22Rv1 (cell line): ENCODE data around the gene FCHSD2.
"Not testable (repeated sequence)": the region's sequence is repeated elsewhere in the genome, so short reads cannot be mapped to it uniquely, and the experiment has no call there.

Source experiments
- H3K27ac ChIP-seq: fragments of 450-650 bp; 2 replicates; pipeline ENCODE4 v1.5.1; 2017
- CTCF ChIP-seq: fragments of 450-650 bp; IDR thresholded peaks from 2 replicates; pipeline ENCODE4 v1.5.1; 2017; ENCODE audit warnings: mild to moderate bottlenecking
- ZFX ChIP-seq: fragments of 450-650 bp; IDR thresholded peaks from 2 replicates; pipeline ENCODE4 v1.6.1; 2017; ENCODE audit warnings: antibody characterized with exemption, borderline replicate concordance

Gene FCHSD2

GRCh38 chr11:72921028-72921716 lies 220.9 kb downstream of the FCHSD2 start:
- TF ChIP-seq CTCF (no peak), ZFX (no peak)

GRCh38 chr11:72920001-72920400 lies 222.1 kb downstream of the FCHSD2 start:
- TF ChIP-seq ZFX, result no peak
- no peak for TF ChIP-seq CTCF
- H3K27ac ChIP-seq, result no peak overlapping the region

More at GRCh38 chr11:72921028-72921716, 220.9 kb downstream of the FCHSD2 start:
- no peak overlapping the region for H3K27ac ChIP-seq

- no peak for TF ChIP-seq CTCF
- no peak for TF ChIP-seq ZFX
- no peak overlapping the region for H3K27ac ChIP-seq
Measured at GRCh38 chr11:72918851-72919250, 223.3 kb downstream of the FCHSD2 start.

- no peak overlapping the region for H3K27ac ChIP-seq
- TF ChIP-seq CTCF (no peak), ZFX (no peak)
Measured at GRCh38 chr11:72912253-72912652, 229.9 kb downstream of the FCHSD2 start.

- not testable (repeated sequence) for H3K27ac ChIP-seq
Measured at GRCh38 chr11:72909558-72910388, 232.3 kb downstream of the FCHSD2 start.

GRCh38 chr11:72908032-72908676 lies 234.0 kb downstream of the FCHSD2 start:
- TF ChIP-seq ZFX (no peak), CTCF (no peak)
- H3K27ac ChIP-seq, result no peak overlapping the region

GRCh38 chr11:72904016-72904415 lies 238.1 kb downstream of the FCHSD2 start:
- no peak for TF ChIP-seq ZFX
- TF ChIP-seq CTCF, result no peak
- H3K27ac ChIP-seq, result no peak overlapping the region
